Measurements from ENCODE around the gene OSMR. TPM values are rescaled to one million over a fixed set of nuclear protein-coding genes. Genes with fewer than 3 reads are reported as not detected.

The OSMR gene
- total RNA-seq, 1 experiment from 2014 or later: 1.6 TPM

DNA sequence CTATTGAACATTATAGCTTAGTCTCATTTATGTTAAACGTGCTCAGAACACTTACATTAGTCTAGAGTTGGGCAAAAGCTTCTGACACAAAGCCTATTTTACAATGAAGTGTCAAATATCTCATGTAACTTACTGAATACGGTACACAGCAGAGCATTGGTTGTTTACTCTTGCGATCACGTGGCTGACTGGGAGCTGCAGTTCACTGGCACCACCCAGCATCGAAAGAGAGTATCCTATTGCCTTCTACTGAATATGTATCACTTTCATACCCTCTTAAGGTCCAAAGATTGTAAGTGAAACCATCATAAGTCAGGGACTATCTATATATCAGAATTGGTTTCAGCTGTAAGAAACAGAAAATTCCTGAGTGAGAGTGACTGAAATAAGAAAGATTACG, 42.6 kb upstream of the OSMR start:
- Histone ChIP-seq H3K23me2 (ENCODE audit: insufficient read length, low read depth, low read length, poor library complexity, severe bottlenecking) (no peaks in the 10 kb centered on the region), H3K27ac (ENCODE audit: insufficient read length, low read depth, low read length) (no peak overlapping the region), H3K9me3 (ENCODE audit: control insufficient read depth, low read depth, low read length) (no peaks in the 10 kb centered on the region), H3K56ac (ENCODE audit: insufficient read length, low read depth, low read length) (no peak overlapping the region), H2AFZ (ENCODE audit: low read length) (no peak overlapping the region), H3K79me1 (ENCODE audit: insufficient read depth, low read depth, low read length, poor library complexity, severe bottlenecking) (no peaks in the 10 kb centered on the region), H3K4me1 (ENCODE audit: insufficient read depth, low read length) (no peaks in the 10 kb centered on the region), H4K8ac (replicated peaks; ENCODE audit: insufficient read length, low read depth, low read length) (no peak overlapping the region), H2BK15ac (ENCODE audit: low read depth, low read length) (no peak overlapping the region), H3K14ac (ENCODE audit: insufficient read depth, low read length) (no peak overlapping the region), H3K18ac (ENCODE audit: insufficient read length, low read depth, low read length) (no peak overlapping the region), H2AK5ac (ENCODE audit: insufficient read length, low read length) (no peak overlapping the region), H3K4ac (ENCODE audit: low read depth, low read length) (no peak overlapping the region), H4K5ac (ENCODE audit: insufficient read length, low read depth, low read length) (no peak overlapping the region), H3K27me3 (ENCODE audit: insufficient read depth, low read length) (no peaks in the 10 kb centered on the region), H3K23ac (ENCODE audit: insufficient read length, low read depth, low read length) (no peak overlapping the region), H2BK5ac (ENCODE audit: insufficient read length, low read length) (no peak overlapping the region), H3K79me2 (ENCODE audit: insufficient read depth, low read length) (no peaks in the 10 kb centered on the region), H3T11ph (ENCODE audit: low read length) (no peak overlapping the region), H4K20me1 (ENCODE audit: control insufficient read depth, insufficient read depth, insufficient read length) (no peaks in the 10 kb centered on the region), H4K91ac (ENCODE audit: insufficient read length, low read depth, low read length) (no peak overlapping the region), H2BK120ac (ENCODE audit: low read depth, low read length, poor library complexity, severe bottlenecking) (no peak overlapping the region), H2BK12ac (ENCODE audit: insufficient read length, low read depth, low read length) (no peak overlapping the region), H3K4me2 (ENCODE audit: insufficient read depth, insufficient read length, low read length) (no peak overlapping the region), H3K9ac (ENCODE audit: extremely low read depth, insufficient read length, low read length) (no peak overlapping the region), H2BK20ac (ENCODE audit: low read depth, low read length, poor library complexity, severe bottlenecking) (no peak overlapping the region)
- TF ChIP-seq CTCF (conservative IDR thresholded peaks at IDR 0.05): no peak
- Mint-ChIP-seq H3K36me3 (ENCODE audit: insufficient read depth in 1 of 3, low read depth in 3 of 3) (no peaks in the 10 kb centered on the region), H3K9me3 (peaks cover 0 to 3% of the 10 kb centered on the region in 2 experiments; a peak in 3 of 5 replicates), H3K4me1 (no peaks in the 10 kb centered on the region), H3K27me3 (ENCODE audit: low read depth) (no peaks in the 10 kb centered on the region), H3K4me3 (no peak overlapping the region), H3K27ac (no peak overlapping the region)
- DNase-seq: no peak
- no CpG with 5 or more reads among the region's 6 CpGs for WGBS (ENCODE audit: extremely low coverage, insufficient read length, low lambda C conversion rate)

Measured in H9 (cell line).